ENCODE measurements around the gene ZNF490. TPM values are rescaled to one million over a fixed set of nuclear protein-coding genes. Genes with fewer than 3 reads are reported as not detected.
"Not testable (repeated sequence)": the region's sequence is repeated elsewhere in the genome, so short reads cannot be mapped to it uniquely, and the experiment has no call there.

ZNF490 gene
- total and polyA plus RNA-seq, 2 experiments from 2014 or later, result 2.3 to 7.8 TPM

- WGBS (ENCODE audit: low lambda C conversion rate, missing lambda C conversion rate), result 97% methylated on average over 10 of the region's 10 CpGs
- Histone ChIP-seq H3K9me2 (replicated peaks; ENCODE audit: insufficient read depth) (no peaks in the 10 kb centered on the region), H4K20me1 (ENCODE audit: insufficient read depth, poor library complexity, severe bottlenecking) (no peaks in the 10 kb centered on the region), H3K4me2 (no peak overlapping the region), H3K36me3 (replicated peaks; ENCODE audit: insufficient read depth, low read depth) (no peaks in the 10 kb centered on the region), H3K27ac (no peak overlapping the region), H3K27me3 (no peaks in the 10 kb centered on the region), H3K4me1 (ENCODE audit: insufficient read depth) (no peaks in the 10 kb centered on the region), H3K4me3 (no peak overlapping the region), H3K79me2 (no peaks in the 10 kb centered on the region), H2AFZ (no peak overlapping the region), H3K9me3 (ENCODE audit: low read depth) (peaks cover 28% of the 10 kb centered on the region)
- DNase-seq (ENCODE audit: low spot score), result no peak
- TF ChIP-seq, protein P1, sequence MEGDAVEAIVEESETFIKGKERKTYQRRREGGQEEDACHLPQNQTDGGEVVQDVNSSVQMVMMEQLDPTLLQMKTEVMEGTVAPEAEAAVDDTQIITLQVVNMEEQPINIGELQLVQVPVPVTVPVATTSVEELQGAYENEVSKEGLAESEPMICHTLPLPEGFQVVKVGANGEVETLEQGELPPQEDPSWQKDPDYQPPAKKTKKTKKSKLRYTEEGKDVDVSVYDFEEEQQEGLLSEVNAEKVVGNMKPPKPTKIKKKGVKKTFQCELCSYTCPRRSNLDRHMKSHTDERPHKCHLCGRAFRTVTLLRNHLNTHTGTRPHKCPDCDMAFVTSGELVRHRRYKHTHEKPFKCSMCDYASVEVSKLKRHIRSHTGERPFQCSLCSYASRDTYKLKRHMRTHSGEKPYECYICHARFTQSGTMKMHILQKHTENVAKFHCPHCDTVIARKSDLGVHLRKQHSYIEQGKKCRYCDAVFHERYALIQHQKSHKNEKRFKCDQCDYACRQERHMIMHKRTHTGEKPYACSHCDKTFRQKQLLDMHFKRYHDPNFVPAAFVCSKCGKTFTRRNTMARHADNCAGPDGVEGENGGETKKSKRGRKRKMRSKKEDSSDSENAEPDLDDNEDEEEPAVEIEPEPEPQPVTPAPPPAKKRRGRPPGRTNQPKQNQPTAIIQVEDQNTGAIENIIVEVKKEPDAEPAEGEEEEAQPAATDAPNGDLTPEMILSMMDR (IDR thresholded peaks at IDR 0.05; ENCODE audit: poor library complexity), result no peak
- TF ChIP-seq EZH2phosphoT487 (IDR thresholded peaks at IDR 0.05; ENCODE audit: low read depth, severe bottlenecking, unreplicated experiment) (no peak), EZH2 (IDR thresholded peaks at IDR 0.05; ENCODE audit: borderline replicate concordance) (no peak)
These were observed 32.0 kb downstream of the ZNF490 start for GRCh38 chr19:12578641-12579040.

- H3K27ac ChIP-seq, result no peak overlapping the region
- DNase-seq (ENCODE audit: low spot score), result no peak
- no peaks in the 10 kb centered on the region for H3K9me2 ChIP-seq (replicated peaks; ENCODE audit: insufficient read depth)
- H3K36me3 ChIP-seq (replicated peaks; ENCODE audit: insufficient read depth, low read depth), result no peaks in the 10 kb centered on the region
- no peak overlapping the region for H3K4me2 ChIP-seq
- H4K20me1 ChIP-seq (ENCODE audit: insufficient read depth, poor library complexity, severe bottlenecking), result no peaks in the 10 kb centered on the region
- no peaks in the 10 kb centered on the region for H3K79me2 ChIP-seq
- no peak overlapping the region for H3K4me3 ChIP-seq
- WGBS (ENCODE audit: low lambda C conversion rate, missing lambda C conversion rate), result 88% methylated on average over 7 of the region's 7 CpGs
- no peaks in the 10 kb centered on the region for H3K9me3 ChIP-seq (ENCODE audit: low read depth)
- no peaks in the 10 kb centered on the region for H3K4me1 ChIP-seq (ENCODE audit: insufficient read depth)
- TF ChIP-seq EZH2phosphoT487 (IDR thresholded peaks at IDR 0.05; ENCODE audit: low read depth, severe bottlenecking, unreplicated experiment) (no peak), EZH2 (IDR thresholded peaks at IDR 0.05; ENCODE audit: borderline replicate concordance) (no peak)
- TF ChIP-seq, protein P1 (IDR thresholded peaks at IDR 0.05; ENCODE audit: poor library complexity), result no peak
- H3K27me3 ChIP-seq, result no peaks in the 10 kb centered on the region
- H2AFZ ChIP-seq, result no peak overlapping the region
These were observed 36.6 kb downstream of the ZNF490 start for GRCh38 chr19:12574036-12574435.

- TF ChIP-seq, protein P1 (IDR thresholded peaks at IDR 0.05; ENCODE audit: poor library complexity), result no peak
- no peak for TF ChIP-seq EZH2 (IDR thresholded peaks at IDR 0.05; ENCODE audit: borderline replicate concordance)
- no peak for TF ChIP-seq EZH2phosphoT487 (IDR thresholded peaks at IDR 0.05; ENCODE audit: low read depth, severe bottlenecking, unreplicated experiment)
- no peak overlapping the region for H3K4me3 ChIP-seq
- no peaks in the 10 kb centered on the region for H3K27me3 ChIP-seq
- no peak overlapping the region for H3K4me2 ChIP-seq
- no peak overlapping the region for H2AFZ ChIP-seq
- no peaks in the 10 kb centered on the region for H3K79me2 ChIP-seq
- H3K9me3 ChIP-seq (ENCODE audit: low read depth), result no peaks in the 10 kb centered on the region
- H3K9me2 ChIP-seq (replicated peaks; ENCODE audit: insufficient read depth), result no peaks in the 10 kb centered on the region
- no peaks in the 10 kb centered on the region for H3K36me3 ChIP-seq (replicated peaks; ENCODE audit: insufficient read depth, low read depth)
- H3K4me1 ChIP-seq (ENCODE audit: insufficient read depth), result no peaks in the 10 kb centered on the region
- 87% methylated on average over 4 of the region's 4 CpGs for WGBS (ENCODE audit: low lambda C conversion rate, missing lambda C conversion rate)
- H3K27ac ChIP-seq, result no peak overlapping the region
- H4K20me1 ChIP-seq (ENCODE audit: insufficient read depth, poor library complexity, severe bottlenecking), result no peaks in the 10 kb centered on the region
- no peak for DNase-seq (ENCODE audit: low spot score)
These were observed 42.7 kb downstream of the ZNF490 start for GRCh38 chr19:12567951-12568350.

DNA sequence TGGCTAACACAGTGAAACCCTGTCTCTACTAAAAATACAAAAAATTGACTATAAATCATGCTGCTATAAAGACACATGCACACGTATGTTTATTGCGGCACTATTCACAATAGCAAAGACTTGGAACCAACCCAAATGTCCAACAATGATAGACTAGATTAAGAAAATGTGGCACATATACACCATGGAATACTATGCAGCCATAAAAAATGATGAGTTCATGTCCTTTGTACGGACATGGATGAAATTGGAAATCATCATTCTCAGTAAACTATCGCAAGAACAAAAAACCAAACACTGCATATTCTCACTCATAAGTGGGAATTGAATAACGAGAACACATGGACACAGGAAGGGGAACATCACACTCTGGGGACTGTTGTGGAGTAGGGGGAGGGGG lies 44.2 kb downstream of the ZNF490 start:
- not testable (repeated sequence) for H3K36me3 ChIP-seq (replicated peaks; ENCODE audit: insufficient read depth, low read depth); H3K79me2 ChIP-seq; H3K27ac ChIP-seq; H3K4me1 ChIP-seq (ENCODE audit: insufficient read depth); H3K4me3 ChIP-seq; H3K9me3 ChIP-seq (ENCODE audit: low read depth); H3K9me2 ChIP-seq (replicated peaks; ENCODE audit: insufficient read depth); H3K4me2 ChIP-seq; H4K20me1 ChIP-seq (ENCODE audit: insufficient read depth, poor library complexity, severe bottlenecking); H2AFZ ChIP-seq; H3K27me3 ChIP-seq; DNase-seq (ENCODE audit: low spot score)
- WGBS (ENCODE audit: low lambda C conversion rate, missing lambda C conversion rate), result 94% methylated on average over 5 of the region's 5 CpGs

All from hepatocyte (in vitro differentiated cells).